Spinal cord (tissue), 4 donors: ENCODE data around the gene MAP3K7CL. TPM values are rescaled to one million over a fixed set of nuclear protein-coding genes. Genes with fewer than 3 reads are reported as not detected.

ENCODE experiments used
- polyA plus RNA-seq, 2 donors: library from polyadenylated mRNA; unstranded; fragments of 120-200 nt; gene quantifications; one replicate each; pipeline ENCODE4 v1.2.1, GENCODE V29; 2013; ENCODE audit not compliant: insufficient read length in 2 of 2
- small RNA-seq: library from RNA; depleted of rRNA; stranded (forward); fragments of <200 nt; gene quantifications from one replicate; pipeline ENCODE3, GENCODE V24; 2014; ENCODE audit warnings: low replicate concordance
- total RNA-seq, 2 donors: library from RNA; depleted of rRNA in 1 of 2; stranded (reverse); fragments of 120-200 nt in 1 of 2; fragments of >200 nt in 1 of 2; gene quantifications; one replicate each; pipeline versions ENCODE4 v1.2.3 to v1.2.4, GENCODE V29; 2013 to 2014

Gene MAP3K7CL
- total and polyA plus RNA-seq, 4 donors, result 2.9 to 5.4 (median 4.2) TPM

Small RNA genes lying within 50 kb of the gene (small RNA-seq; reads per million reads assigned to genes)
- gene RF00012 (0.06 reads per million), gene RF00019 (not detected)

Other genes starting within 250 kb of the MAP3K7CL start
- 10 to 100 TPM; 28.0 to 59.8 TPM for gene LTN1, start 137.8 kb upstream of the MAP3K7CL start, total RNA-seq
- 10 to 100 TPM; 17.0 to 25.5 TPM for gene LTN1, start 137.8 kb upstream of the MAP3K7CL start, polyA plus RNA-seq
- 10 to 100 TPM; 17.0 to 17.4 TPM for gene RWDD2B, start 111.3 kb upstream of the MAP3K7CL start, total RNA-seq
- 10 to 100 TPM; 18.2 to 19.2 TPM for gene RWDD2B, start 111.3 kb upstream of the MAP3K7CL start, polyA plus RNA-seq
- 10 to 100 TPM; 47.0 to 52.2 TPM for gene USP16, start 106.0 kb upstream of the MAP3K7CL start, total RNA-seq
- gene USP16, start 106.0 kb upstream of the MAP3K7CL start, polyA plus RNA-seq, result 10 to 100 TPM; 41.4 to 51.1 TPM
- 100 to 1,000 TPM; 122 to 130 TPM for gene CCT8, start 57.0 kb upstream of the MAP3K7CL start, total RNA-seq
- gene CCT8, start 57.0 kb upstream of the MAP3K7CL start, polyA plus RNA-seq, result 100 to 1,000 TPM; 143 to 155 TPM
- gene BACH1, start 168.3 kb downstream of the MAP3K7CL start, total RNA-seq, result 100 to 1,000 TPM in 1 of 2 donors, 10 to 100 TPM in 1; 66.1 to 101 TPM
- gene BACH1, start 168.3 kb downstream of the MAP3K7CL start, polyA plus RNA-seq, result 10 to 100 TPM; 18.6 to 22.0 TPM